MG63 (cell line): ENCODE data around the gene CHRD. TPM values are rescaled to one million over a fixed set of nuclear protein-coding genes. Genes with fewer than 3 reads are reported as not detected.
A peak's percentile ranks its signal among the peaks of the same experiment; 100 is the strongest.

Experiments used
- DNase-seq: peaks from one replicate; pipeline ENCODE4 v3.0.0-alpha.2; 2020
- H3K27me3 ChIP-seq: fragments of 250-450 bp; sonication (Bioruptor Pico); 2 replicates; pipeline ENCODE4 v1.5.1; 2020; ENCODE audit warnings: mild to moderate bottlenecking, moderate library complexity
- H3K36me3 ChIP-seq: fragments of 250-450 bp; sonication (Bioruptor Pico); 2 replicates; pipeline ENCODE4 v1.5.1; 2020; ENCODE audit warnings: mild to moderate bottlenecking, moderate library complexity
- H3K4me3 ChIP-seq: fragments of 250-450 bp; sonication (Bioruptor Pico); 2 replicates; pipeline ENCODE4 v1.5.1; 2020; ENCODE audit warnings: mild to moderate bottlenecking, moderate library complexity
- H3K9me3 ChIP-seq: fragments of 250-450 bp; sonication (Bioruptor Pico); 2 replicates; pipeline ENCODE4 v1.5.1; 2020; ENCODE audit warnings: mild to moderate bottlenecking, moderate library complexity
- total RNA-seq: library from RNA; depleted of rRNA; stranded (reverse); fragments of >200 nt; shearing (Covaris generic); gene quantifications from 2 replicates; pipeline ENCODE4 v1.2.3, GENCODE V29; 2014; ENCODE audit warnings: low replicate concordance

The CHRD gene
- total RNA-seq, 1 experiment from 2014 or later, result 0.03 TPM

DNA sequence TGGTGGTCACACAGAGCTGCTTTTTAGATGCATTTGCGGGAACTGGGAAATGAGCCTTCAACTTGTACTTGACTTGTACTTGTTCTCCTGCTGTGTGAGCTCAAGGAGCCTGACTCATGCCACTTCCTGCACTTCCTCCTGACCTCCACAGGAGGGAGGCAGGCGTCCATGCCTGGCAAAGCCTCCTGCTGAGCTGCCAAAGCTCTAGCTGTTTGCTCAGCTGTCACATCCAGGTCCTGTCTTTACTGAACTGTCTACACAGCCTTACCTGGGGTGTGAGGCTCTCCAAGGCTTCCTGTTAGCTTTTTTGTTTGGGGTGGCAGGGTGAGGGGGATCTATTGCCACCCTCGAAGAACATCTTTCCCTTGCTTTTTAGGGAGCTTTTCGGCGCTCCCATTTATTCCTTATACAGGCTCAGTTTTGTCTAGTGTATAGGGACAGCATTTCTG, 8.3 kb upstream of the CHRD start:
- Histone ChIP-seq H3K27me3 (no peaks in the 10 kb centered on the region), H3K36me3 (peaks cover 26% of the 10 kb centered on the region), H3K4me3 (no peak overlapping the region), H3K9me3 (no peaks in the 10 kb centered on the region)
- DNase-seq, result peak; percentile 91

DNA sequence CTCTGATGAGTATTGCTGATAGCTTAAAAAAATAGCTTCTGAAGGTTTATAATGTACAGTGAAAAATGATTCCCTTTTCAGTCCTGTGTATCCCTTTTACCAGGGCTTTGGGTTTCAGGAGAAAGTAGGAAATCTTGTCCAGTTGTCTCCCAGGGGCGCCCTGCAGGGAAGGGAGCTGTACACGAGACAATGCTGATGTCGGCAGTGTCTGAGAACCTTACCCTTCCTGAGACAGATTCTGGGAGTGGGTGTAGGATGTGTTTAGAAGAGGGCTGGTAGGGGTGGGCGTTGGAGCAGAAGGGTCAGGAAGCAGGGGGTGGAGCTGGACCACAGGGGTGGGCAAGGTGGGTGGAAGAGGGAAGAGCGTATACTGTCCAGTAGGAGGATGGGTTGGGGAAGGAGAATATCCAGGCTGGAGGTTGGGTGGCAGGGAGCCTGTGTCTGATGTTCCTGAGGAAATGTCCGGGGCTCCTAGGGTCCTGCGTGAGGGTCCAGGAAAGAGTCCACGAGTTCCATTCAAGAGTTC, 7.5 kb upstream of the CHRD start:
- H3K9me3 ChIP-seq, result no peaks in the 10 kb centered on the region
- 0 out of 2 replicates have a peak, but pooled peaks cover under 1% of the 10 kb centered on the region for H3K27me3 ChIP-seq
- DNase-seq, result no peak
- H3K36me3 ChIP-seq, result peaks cover 20% of the 10 kb centered on the region
- H3K4me3 ChIP-seq, result no peak overlapping the region

DNA sequence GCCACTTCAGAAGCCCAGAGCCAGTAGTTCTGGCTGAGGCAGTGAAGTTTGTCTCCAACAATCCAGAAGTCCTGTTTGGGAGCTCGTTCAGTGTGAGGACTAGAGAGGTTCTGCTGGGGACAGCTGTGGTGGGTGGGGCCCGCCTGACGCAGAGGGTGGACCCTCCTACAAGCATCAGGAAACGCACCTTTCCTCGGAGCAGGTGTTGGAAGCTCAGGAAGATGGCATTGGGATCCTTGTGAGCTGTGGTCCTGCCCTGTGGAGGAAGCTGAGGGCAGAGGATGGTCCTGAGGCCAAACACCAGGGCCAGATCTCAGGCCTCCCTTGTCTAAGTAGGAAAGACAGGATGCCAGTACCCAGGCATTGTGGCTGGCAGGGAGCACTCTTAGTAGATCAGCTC, 6.9 kb upstream of the CHRD start:
- DNase-seq, result no peak
- H3K9me3 ChIP-seq, result no peaks in the 10 kb centered on the region
- 0 out of 2 replicates have a peak, but pooled peaks cover 3% of the 10 kb centered on the region for H3K27me3 ChIP-seq
- no peak overlapping the region for H3K4me3 ChIP-seq
- H3K36me3 ChIP-seq, result peaks cover 16% of the 10 kb centered on the region

DNA sequence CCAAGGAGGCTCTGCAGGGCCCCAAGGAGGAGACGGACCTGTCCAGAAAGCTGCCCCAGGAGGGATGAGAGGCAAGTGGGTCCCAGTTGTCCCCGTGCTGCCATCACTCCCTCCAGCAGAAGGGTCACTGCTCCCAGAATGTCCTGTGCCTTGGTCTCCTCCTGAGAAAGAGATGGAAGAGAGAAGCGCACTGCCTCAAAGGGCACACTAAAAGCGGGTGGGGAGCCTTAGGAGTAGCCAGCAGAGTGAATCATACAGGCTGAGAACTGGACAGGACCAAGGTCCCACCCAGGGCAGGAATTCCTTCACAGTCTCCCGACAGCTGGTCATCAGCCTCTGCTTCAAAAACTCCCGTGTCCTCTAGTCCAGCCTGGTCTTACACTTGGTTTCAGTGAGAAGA, 6.4 kb upstream of the CHRD start:
- Histone ChIP-seq H3K4me3 (no peak overlapping the region), H3K9me3 (no peaks in the 10 kb centered on the region), H3K36me3 (peaks cover 11% of the 10 kb centered on the region), H3K27me3 (0 out of 2 replicates have a peak, but pooled peaks cover 3% of the 10 kb centered on the region)
- DNase-seq, result peak; percentile 62

DNA sequence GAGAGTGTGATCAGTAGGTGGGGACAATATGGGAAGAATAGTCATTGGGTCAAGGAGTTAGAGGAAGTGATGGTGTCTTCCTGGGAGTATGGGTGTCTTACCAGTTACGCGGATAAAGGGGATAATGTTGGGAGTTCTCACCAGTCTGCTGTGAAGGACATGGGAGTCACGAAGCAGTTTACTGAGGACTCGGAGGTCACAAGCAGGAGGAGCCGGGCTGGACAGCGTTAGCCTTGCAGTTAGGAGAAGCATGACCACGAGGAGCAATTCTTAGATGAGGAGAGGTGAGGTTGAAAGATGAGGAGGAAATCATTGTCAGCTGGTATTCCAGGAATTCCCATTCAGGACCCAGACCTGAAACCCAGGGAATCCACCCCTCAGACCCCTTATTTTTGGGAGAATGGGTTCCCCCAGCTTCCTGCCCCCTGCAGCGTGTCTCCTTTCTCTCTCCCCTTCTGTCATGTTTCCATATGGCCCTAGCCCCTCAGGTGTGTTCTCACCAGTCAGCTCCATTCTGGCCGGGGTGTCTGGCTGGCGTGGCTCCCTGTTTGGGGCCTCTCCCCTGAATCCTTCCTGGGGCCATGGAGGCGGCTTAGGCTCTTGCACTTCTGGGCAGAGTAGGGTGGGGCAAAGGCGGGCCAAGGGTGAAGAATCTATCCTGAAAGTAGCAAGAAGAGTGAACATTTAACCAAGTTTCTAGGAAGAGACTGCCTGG, 4.0 kb upstream of the CHRD start:
- Histone ChIP-seq H3K4me3 (no peak overlapping the region), H3K9me3 (no peaks in the 10 kb centered on the region), H3K36me3 (no peaks in the 10 kb centered on the region), H3K27me3 (peaks cover 6% of the 10 kb centered on the region)
- DNase-seq, result no peak

DNA sequence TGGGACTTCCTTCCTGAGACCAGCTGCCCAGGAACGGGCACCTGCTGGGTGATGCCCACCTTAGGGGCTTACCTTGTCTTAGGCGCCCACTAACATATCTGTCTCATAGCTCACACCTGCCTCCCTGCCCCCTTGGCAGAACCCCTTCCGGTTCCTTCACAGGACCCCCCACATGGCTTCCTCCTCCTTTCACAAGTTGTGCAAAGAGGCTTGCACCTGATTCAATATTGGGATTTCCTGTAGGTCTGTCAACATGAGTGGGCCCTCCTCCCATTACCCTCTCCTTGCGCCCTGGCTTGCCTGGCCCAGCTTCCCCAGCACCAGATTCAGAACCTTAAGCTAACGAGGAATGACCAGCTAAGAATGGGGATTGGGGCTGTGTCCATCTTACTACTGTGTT, 2.5 kb upstream of the CHRD start:
- no peaks in the 10 kb centered on the region for H3K36me3 ChIP-seq
- no peak overlapping the region for H3K4me3 ChIP-seq
- no peaks in the 10 kb centered on the region for H3K9me3 ChIP-seq
- no peak for DNase-seq
- peaks cover 15% of the 10 kb centered on the region for H3K27me3 ChIP-seq

DNA sequence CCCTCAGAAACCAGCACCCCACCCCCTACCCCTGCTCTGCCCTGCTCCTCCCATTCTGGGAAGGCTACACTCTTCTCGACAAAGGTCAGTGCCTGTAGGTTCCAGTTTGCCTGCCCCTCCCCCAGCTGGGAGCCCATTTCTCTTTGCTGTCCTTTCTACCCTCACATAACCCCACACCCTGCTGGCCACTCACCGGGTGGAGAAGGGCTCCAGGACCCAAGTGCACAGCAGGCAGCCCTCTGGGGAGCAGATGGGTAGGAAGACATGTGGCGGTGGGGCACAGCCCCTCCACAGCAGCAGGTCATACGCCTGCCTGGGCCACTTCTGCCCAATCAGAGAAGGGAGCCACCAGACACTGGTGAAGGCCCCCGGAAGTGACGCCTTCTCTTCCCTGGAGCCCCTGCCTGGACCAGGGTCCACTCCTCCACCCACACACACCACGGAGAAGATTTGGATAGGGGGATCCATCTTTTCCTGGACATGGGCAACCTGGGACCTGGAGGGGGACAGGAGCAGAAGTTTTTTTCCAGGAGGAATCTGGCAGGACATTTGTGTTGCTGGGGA, 1.9 kb upstream of the CHRD start, which contains the start of gene THPO:
Gene THPO (minus strand): TSS at position 326 of the 564 bp plus-strand sequence. CDS start 1,948 bp downstream, outside the sequence.
- peaks cover 15% of the 10 kb centered on the region for H3K27me3 ChIP-seq
- no peaks in the 10 kb centered on the region for H3K36me3 ChIP-seq
- H3K9me3 ChIP-seq, result no peaks in the 10 kb centered on the region
- H3K4me3 ChIP-seq, result no peak within 1 kb of the TSS
- DNase-seq, result no peak

DNA sequence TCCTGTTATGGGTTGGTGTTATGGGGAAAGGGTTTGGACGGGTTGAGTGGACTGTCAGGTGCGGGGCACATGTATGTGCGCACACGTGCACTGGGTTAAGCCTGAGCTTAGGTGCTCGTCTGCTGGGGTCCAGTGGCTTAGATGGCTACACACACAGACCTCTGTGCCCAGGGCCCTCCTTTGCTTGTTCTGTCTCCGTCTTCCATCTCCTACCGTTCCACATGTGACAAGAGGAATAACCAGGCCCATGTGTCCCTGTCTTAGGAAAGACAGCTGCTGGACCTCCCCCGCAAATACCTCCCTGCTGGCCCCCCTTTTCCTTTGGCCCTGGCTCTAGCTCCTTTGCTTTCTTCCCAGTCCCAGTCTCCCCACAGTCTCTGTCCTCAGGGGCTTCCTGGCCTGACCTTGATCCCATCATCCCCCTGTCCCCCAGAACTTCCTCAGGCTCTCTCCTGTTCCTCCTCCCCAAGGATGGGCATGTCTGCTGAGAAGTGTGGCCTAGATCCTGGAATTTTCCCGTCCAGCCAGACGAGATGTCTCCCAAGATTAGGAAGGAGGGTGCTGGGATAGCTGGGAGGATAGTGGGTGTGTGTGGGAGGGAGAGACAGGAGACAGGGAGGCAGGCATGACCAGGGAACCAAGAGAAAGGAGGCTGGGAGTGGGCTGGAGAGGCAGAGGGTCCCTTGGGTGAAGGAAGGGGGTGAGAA, 1.1 kb upstream of the CHRD start:
- peaks cover 15% of the 10 kb centered on the region for H3K27me3 ChIP-seq
- no peaks in the 10 kb centered on the region for H3K36me3 ChIP-seq

DNA sequence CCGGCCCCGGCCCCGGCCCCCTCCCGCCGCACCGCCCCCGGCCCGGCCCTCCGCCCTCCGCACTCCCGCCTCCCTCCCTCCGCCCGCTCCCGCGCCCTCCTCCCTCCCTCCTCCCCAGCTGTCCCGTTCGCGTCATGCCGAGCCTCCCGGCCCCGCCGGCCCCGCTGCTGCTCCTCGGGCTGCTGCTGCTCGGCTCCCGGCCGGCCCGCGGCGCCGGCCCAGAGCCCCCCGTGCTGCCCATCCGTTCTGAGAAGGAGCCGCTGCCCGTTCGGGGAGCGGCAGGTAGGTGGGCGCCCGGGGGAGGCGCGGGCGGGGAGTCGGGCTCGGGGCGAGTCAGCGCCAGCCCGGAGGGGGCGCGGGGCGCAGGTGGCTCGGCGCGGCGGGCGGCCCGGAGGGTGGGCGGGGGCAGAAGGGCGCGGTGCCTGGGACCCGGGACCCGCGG, 352 bp downstream of the CHRD start:
- no peaks in the 10 kb centered on the region for H3K36me3 ChIP-seq
- H3K27me3 ChIP-seq, result peaks cover 15% of the 10 kb centered on the region
- H3K4me3 ChIP-seq, result no peak overlapping the region
- H3K9me3 ChIP-seq, result no peaks in the 10 kb centered on the region
- peak; percentile 69 for DNase-seq

More for the DNA sequence above, 1.1 kb upstream of the CHRD start:
- Histone ChIP-seq H3K4me3 (no peak overlapping the region), H3K9me3 (no peaks in the 10 kb centered on the region)
- DNase-seq, result no peak

DNA sequence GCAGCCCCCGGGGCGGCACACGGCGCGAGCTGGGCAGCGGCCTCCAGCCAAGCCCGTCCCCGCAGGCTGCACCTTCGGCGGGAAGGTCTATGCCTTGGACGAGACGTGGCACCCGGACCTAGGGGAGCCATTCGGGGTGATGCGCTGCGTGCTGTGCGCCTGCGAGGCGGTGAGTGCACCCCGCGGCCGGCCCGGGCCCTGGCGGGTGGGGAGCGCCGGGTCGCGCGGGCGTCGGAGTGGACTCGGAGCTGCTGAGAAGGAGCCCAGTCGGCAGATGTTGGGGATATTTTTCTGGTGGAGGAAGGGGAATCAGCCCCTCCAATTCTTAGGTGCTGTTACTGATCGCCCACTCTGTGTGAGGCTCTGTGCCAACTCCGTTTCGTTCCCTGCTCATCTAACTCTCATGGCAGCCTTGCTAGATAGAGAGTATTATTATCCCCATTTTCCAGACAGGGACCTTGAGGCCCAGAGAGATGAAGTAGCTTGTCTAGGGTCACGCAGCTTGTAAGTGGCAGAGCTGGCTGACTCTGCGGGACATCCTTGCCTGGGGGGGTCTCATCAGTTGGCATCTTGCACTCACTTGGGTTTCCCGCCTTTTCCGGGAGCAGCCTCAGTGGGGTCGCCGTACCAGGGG, 890 bp downstream of the CHRD start:
- Histone ChIP-seq H3K27me3 (peaks cover 15% of the 10 kb centered on the region), H3K9me3 (no peaks in the 10 kb centered on the region)
- DNase-seq, result no peak

DNA sequence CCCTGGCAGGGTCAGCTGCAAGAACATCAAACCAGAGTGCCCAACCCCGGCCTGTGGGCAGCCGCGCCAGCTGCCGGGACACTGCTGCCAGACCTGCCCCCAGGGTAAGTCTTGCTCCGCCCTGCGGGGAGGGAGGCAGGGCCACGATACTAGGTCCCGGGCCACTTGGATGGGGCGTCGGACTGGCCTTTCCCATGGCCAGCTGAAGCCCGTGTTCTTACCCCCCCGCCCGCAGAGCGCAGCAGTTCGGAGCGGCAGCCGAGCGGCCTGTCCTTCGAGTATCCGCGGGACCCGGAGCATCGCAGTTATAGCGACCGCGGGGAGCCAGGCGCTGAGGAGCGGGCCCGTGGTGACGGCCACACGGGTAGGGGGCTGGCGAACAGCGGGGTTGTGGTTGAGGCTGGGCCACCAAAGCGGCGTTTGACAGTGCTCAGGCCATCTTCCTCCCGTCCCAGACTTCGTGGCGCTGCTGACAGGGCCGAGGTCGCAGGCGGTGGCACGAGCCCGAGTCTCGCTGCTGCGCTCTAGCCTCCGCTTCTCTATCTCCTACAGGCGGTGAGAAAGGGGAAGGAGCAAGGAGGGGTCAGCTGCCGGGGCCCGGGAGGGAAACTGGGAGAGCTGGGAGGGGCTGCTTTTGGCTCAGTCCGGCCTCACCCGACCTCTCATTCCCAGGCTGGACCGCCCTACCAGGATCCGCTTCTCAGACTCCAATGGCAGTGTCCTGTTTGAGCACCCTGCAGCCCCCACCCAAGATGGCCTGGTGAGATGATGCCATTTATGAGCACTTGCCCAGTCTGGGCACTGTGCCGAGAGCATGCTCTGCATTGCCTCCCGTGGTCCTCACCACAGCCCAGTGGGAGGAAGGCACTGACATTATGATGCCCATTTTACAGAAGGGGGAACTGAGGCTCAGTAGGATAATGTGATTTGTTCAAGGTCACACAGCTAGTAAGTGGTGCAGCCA, 1.7 kb downstream of the CHRD start:
- peaks cover 15% of the 10 kb centered on the region for H3K27me3 ChIP-seq
- H3K4me3 ChIP-seq, result no peak overlapping the region
- no peaks in the 10 kb centered on the region for H3K9me3 ChIP-seq
- DNase-seq, result no peak
- no peaks in the 10 kb centered on the region for H3K36me3 ChIP-seq

More for the DNA sequence above, 890 bp downstream of the CHRD start:
- H3K4me3 ChIP-seq, result no peak overlapping the region
- H3K36me3 ChIP-seq, result no peaks in the 10 kb centered on the region

DNA sequence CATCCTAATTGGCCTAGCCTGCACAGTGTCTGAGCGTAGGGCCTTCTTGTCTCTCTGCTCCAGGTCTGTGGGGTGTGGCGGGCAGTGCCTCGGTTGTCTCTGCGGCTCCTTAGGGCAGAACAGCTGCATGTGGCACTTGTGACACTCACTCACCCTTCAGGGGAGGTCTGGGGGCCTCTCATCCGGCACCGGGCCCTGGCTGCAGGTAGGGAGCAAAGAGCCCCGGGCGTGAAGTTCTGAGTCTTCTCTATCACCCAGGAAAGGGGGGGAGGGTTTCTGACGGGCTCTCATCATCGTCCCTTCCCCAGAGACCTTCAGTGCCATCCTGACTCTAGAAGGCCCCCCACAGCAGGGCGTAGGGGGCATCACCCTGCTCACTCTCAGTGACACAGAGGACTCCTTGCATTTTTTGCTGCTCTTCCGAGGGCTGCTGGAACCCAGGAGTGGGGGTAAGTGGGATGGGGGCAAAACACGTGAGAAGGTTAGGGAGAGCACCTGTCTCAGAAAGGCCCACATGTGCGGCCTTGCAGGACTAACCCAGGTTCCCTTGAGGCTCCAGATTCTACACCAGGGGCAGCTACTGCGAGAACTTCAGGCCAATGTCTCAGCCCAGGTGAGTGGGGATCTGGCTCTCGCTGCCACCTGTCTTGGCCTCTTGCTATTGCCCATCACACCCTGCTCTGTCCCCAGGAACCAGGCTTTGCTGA, 2.6 kb downstream of the CHRD start:
- DNase-seq, result no peak

DNA sequence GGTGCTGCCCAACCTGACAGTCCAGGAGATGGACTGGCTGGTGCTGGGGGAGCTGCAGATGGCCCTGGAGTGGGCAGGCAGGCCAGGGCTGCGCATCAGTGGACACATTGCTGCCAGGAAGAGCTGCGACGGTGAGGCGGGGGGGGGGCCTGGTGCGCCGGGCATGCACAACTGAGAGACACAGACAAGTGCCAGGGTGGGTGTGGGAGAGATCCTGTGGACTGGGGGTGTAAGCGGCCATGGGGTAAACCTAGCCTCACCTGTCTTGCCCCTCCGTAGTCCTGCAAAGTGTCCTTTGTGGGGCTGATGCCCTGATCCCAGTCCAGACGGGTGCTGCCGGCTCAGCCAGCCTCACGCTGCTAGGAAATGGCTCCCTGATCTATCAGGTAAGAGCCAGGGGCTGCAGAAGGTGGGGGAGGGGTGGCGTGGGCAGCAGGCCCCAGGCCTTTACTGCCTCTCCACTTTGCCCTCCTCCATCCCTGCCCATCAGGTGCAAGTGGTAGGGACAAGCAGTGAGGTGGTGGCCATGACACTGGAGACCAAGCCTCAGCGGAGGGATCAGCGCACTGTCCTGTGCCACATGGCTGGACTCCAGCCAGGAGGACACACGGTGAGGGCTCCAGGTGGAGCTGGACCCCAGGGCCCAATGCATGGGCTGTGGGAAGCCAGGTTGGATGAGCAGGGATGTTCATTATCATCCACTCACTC, 3.3 kb downstream of the CHRD start:
- Histone ChIP-seq H3K4me3 (no peak overlapping the region), H3K27me3 (peaks cover 12% of the 10 kb centered on the region), H3K36me3 (no peaks in the 10 kb centered on the region), H3K9me3 (no peaks in the 10 kb centered on the region)
- DNase-seq, result no peak

More for the DNA sequence above, 2.6 kb downstream of the CHRD start:
- Histone ChIP-seq H3K4me3 (no peak overlapping the region), H3K9me3 (no peaks in the 10 kb centered on the region), H3K36me3 (no peaks in the 10 kb centered on the region), H3K27me3 (peaks cover 13% of the 10 kb centered on the region)

DNA sequence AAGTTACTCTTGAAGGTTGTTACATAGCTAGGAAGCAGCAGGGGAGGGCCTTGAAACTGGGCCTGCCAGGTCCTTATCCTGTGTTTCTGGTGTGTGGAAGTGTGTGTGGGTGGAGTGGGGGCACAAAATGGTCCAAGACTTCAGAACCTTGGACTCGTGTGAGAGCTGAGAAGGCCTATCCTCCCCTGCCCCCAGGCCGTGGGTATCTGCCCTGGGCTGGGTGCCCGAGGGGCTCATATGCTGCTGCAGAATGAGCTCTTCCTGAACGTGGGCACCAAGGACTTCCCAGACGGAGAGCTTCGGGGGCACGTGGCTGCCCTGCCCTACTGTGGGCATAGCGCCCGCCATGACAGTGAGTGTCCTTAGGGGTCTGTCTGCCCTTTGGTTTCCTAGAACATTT, 4.5 kb downstream of the CHRD start:
- Histone ChIP-seq H3K4me3 (no peak overlapping the region), H3K27me3 (peaks cover 9% of the 10 kb centered on the region), H3K9me3 (no peaks in the 10 kb centered on the region), H3K36me3 (no peaks in the 10 kb centered on the region)
- no peak for DNase-seq
